OCI-LY1 (cell line): ENCODE results near the gene DLGAP4.

Source experiments
- H2AFZ ChIP-seq: fragments of 200-600 bp; sonication (generic), shearing (Covaris generic); 2 replicates; pipeline ENCODE4 v1.6.0; 2014; ENCODE audit warnings: antibody characterized with exemption, mild to moderate bottlenecking, low read length
- H3F3A ChIP-seq: fragments of 200-600 bp; sonication (generic), shearing (Covaris generic); 2 replicates; pipeline ENCODE4 v1.6.0; 2014; ENCODE audit warnings: mild to moderate bottlenecking, antibody characterized with exemption, low read length, moderate library complexity; ENCODE audit not compliant: insufficient read depth
- H3K27ac ChIP-seq: fragments of 200-600 bp; sonication (generic); 2 replicates; pipeline ENCODE4 v1.5.1; 2014; ENCODE audit warnings: low read length, mixed run types, mild to moderate bottlenecking, low read depth; ENCODE audit not compliant: poor library complexity, severe bottlenecking
- H3K27me3 ChIP-seq: fragments of 200-600 bp; sonication (generic); 2 replicates; pipeline ENCODE4 v1.6.0; 2014; ENCODE audit warnings: antibody characterized with exemption, mild to moderate bottlenecking, low read length, moderate library complexity; ENCODE audit not compliant: insufficient read depth
- H3K36me3 ChIP-seq: fragments of 200-600 bp; sonication (generic); 2 replicates; pipeline ENCODE4 v1.6.1; 2014; ENCODE audit warnings: mild to moderate bottlenecking, antibody characterized with exemption, low read length, moderate library complexity, mixed read lengths; ENCODE audit not compliant: insufficient read depth
- H3K4me1 ChIP-seq: fragments of 200-600 bp; sonication (generic); 2 replicates; pipeline ENCODE4 v1.5.1; 2014; ENCODE audit warnings: mild to moderate bottlenecking, low read length, moderate library complexity; ENCODE audit not compliant: insufficient read depth, severe bottlenecking
- H3K4me2 ChIP-seq: fragments of 200-600 bp; sonication (generic), shearing (Covaris generic); 2 replicates; pipeline ENCODE4 v1.6.1; 2014; ENCODE audit warnings: low read length
- H3K4me3 ChIP-seq: fragments of 200-600 bp; sonication (generic); 2 replicates; pipeline ENCODE4 v1.5.1; 2014; ENCODE audit warnings: low read length, low read depth, mild to moderate bottlenecking, mixed read lengths; ENCODE audit not compliant: poor library complexity, severe bottlenecking
- H3K79me2 ChIP-seq: fragments of 200-600 bp; shearing (Covaris generic); 2 replicates; pipeline ENCODE4 v1.6.1; 2016; ENCODE audit warnings: mixed run types, low read length, mixed read lengths; ENCODE audit not compliant: insufficient read depth
- H3K9ac ChIP-seq: fragments of 200-600 bp; sonication (generic), shearing (Covaris generic); 2 replicates; pipeline ENCODE4 v1.6.1; 2014; ENCODE audit warnings: mild to moderate bottlenecking, low read length, mixed read lengths
- H3K9me2 ChIP-seq: fragments of 200-600 bp; sonication (generic), shearing (Covaris generic); 2 replicates; pipeline ENCODE4 v1.6.1; 2014; ENCODE audit warnings: low read depth, mild to moderate bottlenecking, low read length, mixed read lengths
- H3K9me3 ChIP-seq: fragments of 200-600 bp; shearing (Covaris generic); 2 replicates; pipeline ENCODE4 v1.6.1; 2014; ENCODE audit warnings: low read length, mixed read lengths
- H4K20me1 ChIP-seq: fragments of 200-600 bp; sonication (generic), shearing (Covaris generic); 2 replicates; pipeline ENCODE4 v1.6.0; 2016; ENCODE audit warnings: mild to moderate bottlenecking, low read length; ENCODE audit not compliant: insufficient read depth
- EZH2 ChIP-seq: fragments of 200-600 bp; sonication (generic), shearing (Covaris generic); IDR thresholded peaks from 2 replicates; pipeline ENCODE4 v1.8.0; 2017; ENCODE audit warnings: borderline replicate concordance, mixed run types, mild to moderate bottlenecking, antibody characterized with exemption, low read length, moderate library complexity, mixed read lengths
- TF ChIP-seq, protein P1 (sequence below): fragments of 200-600 bp; sonication (generic), shearing (Covaris generic); IDR thresholded peaks from 2 replicates; pipeline ENCODE4 v1.5.1; 2017; ENCODE audit warnings: mild to moderate bottlenecking, antibody characterized with exemption, low read length, moderate library complexity, mixed read lengths

The DLGAP4 gene

DNA sequence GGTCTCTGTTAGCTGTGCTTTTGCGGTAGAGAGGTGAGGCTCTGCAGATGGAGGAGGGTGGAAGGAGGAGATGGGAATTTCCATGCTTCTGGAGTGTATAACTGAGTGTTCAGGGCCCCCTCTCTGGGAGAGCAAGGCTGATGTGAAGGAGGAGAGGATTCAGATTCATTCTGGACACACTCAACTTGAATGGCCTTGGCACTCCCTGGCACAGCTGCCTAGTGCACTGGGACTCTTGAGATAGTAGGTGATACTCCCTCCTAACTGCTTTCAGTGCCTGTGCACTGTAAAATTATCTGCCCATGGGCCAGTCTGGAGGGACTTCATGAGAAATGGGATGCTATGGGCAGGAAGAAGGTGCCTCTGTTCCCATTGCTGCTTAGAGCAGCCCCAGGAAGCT lies 180.9 kb downstream of the DLGAP4 start:
- TF ChIP-seq, protein P1, sequence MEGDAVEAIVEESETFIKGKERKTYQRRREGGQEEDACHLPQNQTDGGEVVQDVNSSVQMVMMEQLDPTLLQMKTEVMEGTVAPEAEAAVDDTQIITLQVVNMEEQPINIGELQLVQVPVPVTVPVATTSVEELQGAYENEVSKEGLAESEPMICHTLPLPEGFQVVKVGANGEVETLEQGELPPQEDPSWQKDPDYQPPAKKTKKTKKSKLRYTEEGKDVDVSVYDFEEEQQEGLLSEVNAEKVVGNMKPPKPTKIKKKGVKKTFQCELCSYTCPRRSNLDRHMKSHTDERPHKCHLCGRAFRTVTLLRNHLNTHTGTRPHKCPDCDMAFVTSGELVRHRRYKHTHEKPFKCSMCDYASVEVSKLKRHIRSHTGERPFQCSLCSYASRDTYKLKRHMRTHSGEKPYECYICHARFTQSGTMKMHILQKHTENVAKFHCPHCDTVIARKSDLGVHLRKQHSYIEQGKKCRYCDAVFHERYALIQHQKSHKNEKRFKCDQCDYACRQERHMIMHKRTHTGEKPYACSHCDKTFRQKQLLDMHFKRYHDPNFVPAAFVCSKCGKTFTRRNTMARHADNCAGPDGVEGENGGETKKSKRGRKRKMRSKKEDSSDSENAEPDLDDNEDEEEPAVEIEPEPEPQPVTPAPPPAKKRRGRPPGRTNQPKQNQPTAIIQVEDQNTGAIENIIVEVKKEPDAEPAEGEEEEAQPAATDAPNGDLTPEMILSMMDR: no peak
- no peak for TF ChIP-seq EZH2
- H4K20me1 ChIP-seq: no peaks in the 10 kb centered on the region

DNA sequence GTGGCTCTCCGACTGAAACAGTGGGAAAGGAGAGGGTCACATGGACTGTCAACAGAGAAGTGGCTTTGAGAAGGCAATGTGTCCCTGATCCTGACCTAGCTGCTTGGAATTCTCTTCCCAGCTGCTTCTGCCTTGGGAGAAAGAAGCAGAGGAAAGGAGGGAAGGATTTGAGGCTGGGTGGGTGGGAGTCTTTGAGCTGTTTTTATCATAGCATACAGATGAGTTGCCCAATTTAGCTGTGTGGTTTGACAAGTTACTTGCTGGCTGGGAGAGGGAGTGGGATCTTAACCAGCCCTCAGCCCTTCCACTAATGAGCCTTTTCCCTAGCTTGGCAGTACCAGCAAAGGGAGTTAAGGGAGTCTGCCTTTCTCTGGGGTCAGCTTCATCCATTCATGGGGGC lies 184.1 kb downstream of the DLGAP4 start:
- Histone ChIP-seq H3K36me3 (no peaks in the 10 kb centered on the region), H4K20me1 (no peaks in the 10 kb centered on the region), H3K4me1 (no peaks in the 10 kb centered on the region), H3K27ac (no peak overlapping the region), H3K27me3 (no peaks in the 10 kb centered on the region; the same call in 1 of the 2 replicates), H3K9me3 (no peaks in the 10 kb centered on the region), H3K4me2 (no peak overlapping the region), H3K9ac (no peak overlapping the region), H3K4me3 (no peak overlapping the region), H2AFZ (no peak overlapping the region), H3F3A (no peaks in the 10 kb centered on the region), H3K9me2 (no peaks in the 10 kb centered on the region), H3K79me2 (no peaks in the 10 kb centered on the region)
- TF ChIP-seq, protein P1: no peak
- no peak for TF ChIP-seq EZH2

More for the DNA sequence above, 180.9 kb downstream of the DLGAP4 start:
- Histone ChIP-seq H2AFZ (no peak overlapping the region), H3K79me2 (no peaks in the 10 kb centered on the region), H3K4me1 (no peaks in the 10 kb centered on the region), H3K9ac (no peak overlapping the region), H3K36me3 (no peaks in the 10 kb centered on the region), H3K9me3 (no peaks in the 10 kb centered on the region), H3F3A (no peaks in the 10 kb centered on the region), H3K4me3 (no peak overlapping the region), H3K9me2 (no peaks in the 10 kb centered on the region), H3K4me2 (no peak overlapping the region), H3K27me3 (peaks cover 7% of the 10 kb centered on the region; the same call in 1 of the 2 replicates), H3K27ac (no peak overlapping the region)

DNA sequence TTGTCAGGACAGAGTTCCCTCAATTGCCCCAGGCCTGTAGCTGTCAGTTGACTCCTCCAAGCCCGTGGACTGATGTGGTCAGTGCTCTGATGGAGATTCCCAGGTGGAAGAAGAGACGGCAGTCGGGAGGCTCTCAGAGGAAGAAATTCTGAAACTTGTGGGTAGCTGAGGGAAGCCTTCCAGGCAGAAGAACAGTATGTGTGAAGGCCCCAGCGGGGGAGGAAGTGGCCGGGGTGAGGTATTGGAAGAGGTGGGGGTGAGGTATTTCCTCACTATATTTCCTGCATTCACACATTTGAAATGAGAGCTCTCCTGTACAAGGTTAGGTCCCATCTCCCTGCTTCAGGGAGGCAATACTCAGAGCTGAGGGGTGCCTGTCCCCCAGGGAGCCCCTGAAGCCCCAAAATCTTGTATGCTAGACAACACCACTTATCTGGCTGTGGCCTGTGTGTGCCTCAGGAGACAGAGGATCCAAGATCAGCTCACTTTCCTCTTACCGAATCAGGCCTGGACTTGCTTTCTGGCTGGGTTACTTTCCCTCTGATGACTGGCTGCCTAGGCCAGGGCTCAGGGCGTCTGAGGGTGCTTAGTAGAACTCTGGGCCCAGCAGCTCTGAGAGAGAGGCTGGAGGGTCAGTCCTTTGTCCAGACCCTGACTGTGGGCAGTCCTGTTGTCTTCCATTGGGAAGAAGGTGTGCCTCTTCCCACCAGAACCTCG lies 185.9 kb downstream of the DLGAP4 start:
- Histone ChIP-seq H3K27me3 (no peaks in the 10 kb centered on the region), H2AFZ (no peak overlapping the region), H3K4me3 (no peak overlapping the region), H3K4me2 (no peak overlapping the region), H3F3A (no peaks in the 10 kb centered on the region), H3K4me1 (no peaks in the 10 kb centered on the region), H4K20me1 (no peaks in the 10 kb centered on the region), H3K9me2 (no peaks in the 10 kb centered on the region), H3K79me2 (no peaks in the 10 kb centered on the region), H3K36me3 (no peaks in the 10 kb centered on the region), H3K9ac (no peak overlapping the region), H3K9me3 (no peaks in the 10 kb centered on the region), H3K27ac (no peak overlapping the region)
- no peak for TF ChIP-seq EZH2
- TF ChIP-seq, protein P1: no peak
